ENCODE data around the gene CLMN.

CLMN gene

GRCh38 chr14:95340201-95340697, 20.5 kb upstream of the CLMN start:
- DNase-seq, result no peak

- DNase-seq, result no peak
Measured at GRCh38 chr14:95339301-95339865, 19.7 kb upstream of the CLMN start.

- no peak for DNase-seq
Measured at GRCh38 chr14:95338436-95338835, 18.7 kb upstream of the CLMN start.

GRCh38 chr14:95337041-95337595, 17.4 kb upstream of the CLMN start:
- DNase-seq, result no peak

GRCh38 chr14:95336192-95336760, 16.6 kb upstream of the CLMN start:
- no peak for DNase-seq

GRCh38 chr14:95335071-95335470, 15.4 kb upstream of the CLMN start:
- DNase-seq, result no peak

GRCh38 chr14:95334044-95334443, 14.3 kb upstream of the CLMN start:
- DNase-seq, result no peak

- no peak for DNase-seq
Measured at GRCh38 chr14:95332641-95333040, 12.9 kb upstream of the CLMN start.

GRCh38 chr14:95331708-95332408, 12.2 kb upstream of the CLMN start:
- DNase-seq, result no peak

- no peak for DNase-seq
Measured at GRCh38 chr14:95330591-95331370, 11.1 kb upstream of the CLMN start.

- DNase-seq, result no peak
Measured at GRCh38 chr14:95329941-95330340, 10.2 kb upstream of the CLMN start.

GRCh38 chr14:95328729-95329503, 9.2 kb upstream of the CLMN start:
- DNase-seq, result no peak

GRCh38 chr14:95327558-95328374, 8.1 kb upstream of the CLMN start:
- no peak for DNase-seq

GRCh38 chr14:95326987-95327386, 7.3 kb upstream of the CLMN start:
- no peak for DNase-seq

GRCh38 chr14:95323917-95324316, 4.2 kb upstream of the CLMN start:
- DNase-seq, result no peak

GRCh38 chr14:95323361-95323760, 3.7 kb upstream of the CLMN start:
- DNase-seq, result no peak

GRCh38 chr14:95322651-95323050, 2.9 kb upstream of the CLMN start:
- no peak for DNase-seq

GRCh38 chr14:95321693-95322455, 2.2 kb upstream of the CLMN start:
- DNase-seq, result no peak

- DNase-seq, result no peak
Measured at GRCh38 chr14:95320955-95321600, 1.4 kb upstream of the CLMN start.
